GM13976 (cell line): ENCODE data around the gene PARP3.

ENCODE experiments used
- DNase-seq: peaks from one replicate; pipeline ENCODE4 v3.0.0; 2012; ENCODE audit warnings: low spot score
- CTCF ChIP-seq: IDR thresholded peaks from 2 replicates; pipeline ENCODE4 v1.5.1; 2012; ENCODE audit warnings: borderline replicate concordance, mild to moderate bottlenecking; ENCODE audit not compliant: insufficient read depth; ENCODE audit errors: extremely low read depth, missing control alignments, control extremely low read depth
- in situ Hi-C: fragments of 300-500 bp; cut with MboI; formaldehyde crosslinking; loops from one replicate; pipeline ENCODE4 v1.12.0; 2022; ENCODE audit warnings: low sequenced_read_pairs, mixed read lengths, inconsistent platforms; ENCODE audit not compliant: unreplicated experiment

The PARP3 gene

GRCh38 chr3:51929420-51930003, 12.7 kb upstream of the PARP3 start:
- DNase-seq: peak; percentile 32
- no peak for TF ChIP-seq CTCF
- in situ Hi-C loops: no loop called here

- in situ Hi-C loops: no loop called here
- no peak for DNase-seq
- no peak for TF ChIP-seq CTCF
Measured at GRCh38 chr3:51930439-51930838, 11.7 kb upstream of the PARP3 start.

GRCh38 chr3:51931756-51932155, 10.4 kb upstream of the PARP3 start:
- no peak for TF ChIP-seq CTCF
- in situ Hi-C loops: no loop called here
- no peak for DNase-seq

- in situ Hi-C loops: no loop called here
- no peak for TF ChIP-seq CTCF
- no peak for DNase-seq
Measured at GRCh38 chr3:51932471-51933370, 9.4 kb upstream of the PARP3 start.

GRCh38 chr3:51933471-51934138, 8.6 kb upstream of the PARP3 start:
- in situ Hi-C loops: no loop called here
- DNase-seq: no peak
- no peak for TF ChIP-seq CTCF

- no peak for DNase-seq
- in situ Hi-C loops: no loop called here
- no peak for TF ChIP-seq CTCF
Measured at GRCh38 chr3:51934139-51934850, 7.9 kb upstream of the PARP3 start.
